Caco-2 (cell line): ENCODE data around the gene TMEM218. TPM values are rescaled to one million over a fixed set of nuclear protein-coding genes. Genes with fewer than 3 reads are reported as not detected.

Experiments
- BruUV-seq: library from RNA; stranded (reverse); fragments of 400-500 nt; replicated peaks from 2 replicates; lab custom pipeline; 2021; lab: Mats Ljungman, UMichigan
- CTCF ChIA-PET: fragments of 300-600 bp; sonication (Branson Sonifier 250); formaldehyde crosslinking; loops from one replicate; lab custom pipeline; 2022; ENCODE audit warnings: antibody characterized with exemption; lab: Charles Lee
- POLR2A ChIA-PET: fragments of 300-600 bp; sonication (Branson Sonifier 250); formaldehyde crosslinking; loops from one replicate; lab custom pipeline; 2022; ENCODE audit warnings: antibody characterized with exemption; lab: Charles Lee
- DNase-seq, 2 experiments: peaks; one replicate each; pipeline versions ENCODE4 v3.0.0 to v3.0.0-alpha.2; 2020 to 2022
- H3K27me3 ChIP-seq: replicated peaks from 2 replicates; pipeline ENCODE4 v1.6.0; 2011; ENCODE audit warnings: low read length; ENCODE audit not compliant: control insufficient read depth, insufficient read depth
- H3K36me3 ChIP-seq: 2 replicates; pipeline ENCODE4 v1.5.1; 2011; ENCODE audit warnings: low read length; ENCODE audit not compliant: control insufficient read depth, insufficient read depth
- H3K4me1 ChIP-seq: fragments of 250-450 bp; sonication (Bioruptor Pico); 2 replicates; pipeline ENCODE4 v1.5.1; 2020; ENCODE audit warnings: mild to moderate bottlenecking
- H3K4me3 ChIP-seq: 2 replicates; pipeline ENCODE4 v1.5.1; 2011; ENCODE audit warnings: low read depth, mild to moderate bottlenecking, control low read depth, low read length
- H3K9me3 ChIP-seq: fragments of 250-450 bp; sonication (Bioruptor Pico); 2 replicates; pipeline ENCODE4 v1.5.1; 2020; ENCODE audit warnings: mild to moderate bottlenecking, moderate library complexity
- H3K27ac Mint-ChIP-seq: one replicate; pipeline ENCODE4 v1.8.0; 2022; ENCODE audit warnings: mixed read lengths; ENCODE audit not compliant: unreplicated experiment
- H3K27me3 Mint-ChIP-seq: one replicate; pipeline ENCODE4 v1.8.0; 2022; ENCODE audit warnings: mixed read lengths; ENCODE audit not compliant: insufficient read depth, unreplicated experiment
- H3K36me3 Mint-ChIP-seq: one replicate; pipeline ENCODE4 v1.8.0; 2022; ENCODE audit warnings: mild to moderate bottlenecking, mixed read lengths; ENCODE audit not compliant: insufficient read depth, unreplicated experiment
- H3K4me1 Mint-ChIP-seq: one replicate; pipeline ENCODE4 v1.8.0; 2022; ENCODE audit warnings: low read depth, mixed read lengths; ENCODE audit not compliant: unreplicated experiment
- H3K4me3 Mint-ChIP-seq: one replicate; pipeline ENCODE4 v1.8.0; 2022; ENCODE audit warnings: mild to moderate bottlenecking, moderate library complexity, mixed read lengths; ENCODE audit not compliant: unreplicated experiment
- H3K9me3 Mint-ChIP-seq: one replicate; pipeline ENCODE4 v1.8.0; 2022; ENCODE audit warnings: mixed read lengths; ENCODE audit not compliant: unreplicated experiment
- CTCF ChIP-seq, 2 experiments: fragments of 200-600 bp in 1 of 2; IDR thresholded peaks; 1 replicate in 1 of 2; 2 replicates in 1 of 2; pipeline versions ENCODE4 v1.5.1 to v1.8.0; 2011 to 2022; ENCODE audit warnings: antibody characterized with exemption in 1 of 2, control low read depth in 1 of 2, inconsistent platforms in 1 of 2, low read depth in 1 of 2, low read length in 1 of 2, mild to moderate bottlenecking in 1 of 2, moderate library complexity in 1 of 2; ENCODE audit not compliant: insufficient read depth in 1 of 2, severe bottlenecking in 1 of 2, unreplicated experiment in 1 of 2
- intact Hi-C: fragments of 100-400 bp; cut with micrococcal nuclease; formaldehyde crosslinking; loops from one replicate; pipeline ENCODE4 v1.10.0; 2022; ENCODE audit not compliant: unreplicated experiment
- total RNA-seq: library from RNA; stranded (reverse); gene quantifications from 2 replicates; pipeline ENCODE4 v1.2.3, GENCODE V29; 2022

Gene TMEM218
- total RNA-seq, 1 experiment from 2014 or later, result 20.3 TPM

GRCh38 chr11:125081098-125081798, 30.2 kb downstream of the TMEM218 start:
- no peaks in the 10 kb centered on the region for H3K9me3 Mint-ChIP-seq
- Histone ChIP-seq H3K4me1 (peaks cover 4% of the 10 kb centered on the region; the same call in 1 of the 2 replicates), H3K4me3 (no peak overlapping the region), H3K9me3 (no peaks in the 10 kb centered on the region), H3K27me3 (no peaks in the 10 kb centered on the region), H3K36me3 (no peaks in the 10 kb centered on the region)
- TF ChIP-seq CTCF (IDR thresholded peaks at IDR 0.05; ENCODE audit: insufficient read depth in 1 of 2, low read depth in 1 of 2, low read length in 1 of 2, severe bottlenecking in 1 of 2, unreplicated experiment in 1 of 2), result no peak
- no peak overlapping the region for H3K4me3 Mint-ChIP-seq
- H3K27me3 Mint-ChIP-seq, result no peaks in the 10 kb centered on the region
- intact Hi-C loops, result no loop called here
- no peak for DNase-seq
- ChIA-PET POLR2A (no interaction called here), CTCF (interaction anchor here (1.9 kb wide), 1 partner anchor 10 kb away, joined by 8 read pairs; no protein-coding TSS in a partner anchor)
- no peak overlapping the region for H3K27ac Mint-ChIP-seq
- BruUV-seq, result no TSS peak
- no peaks in the 10 kb centered on the region for H3K36me3 Mint-ChIP-seq
- no peaks in the 10 kb centered on the region for H3K4me1 Mint-ChIP-seq

GRCh38 chr11:125080531-125080911, 30.9 kb downstream of the TMEM218 start:
- peaks cover 8% of the 10 kb centered on the region for H3K4me1 ChIP-seq
- no TSS peak for BruUV-seq
- no peaks in the 10 kb centered on the region for H3K36me3 ChIP-seq
- intact Hi-C loops, result no loop called here
- POLR2A ChIA-PET, result no interaction called here
- no peaks in the 10 kb centered on the region for H3K9me3 Mint-ChIP-seq
- H3K27me3 ChIP-seq, result no peaks in the 10 kb centered on the region
- H3K9me3 ChIP-seq, result no peaks in the 10 kb centered on the region
- no peaks in the 10 kb centered on the region for H3K4me1 Mint-ChIP-seq
- no peaks in the 10 kb centered on the region for H3K27me3 Mint-ChIP-seq
- H3K4me3 ChIP-seq, result no peak overlapping the region
- CTCF ChIA-PET, result no interaction called here
- H3K36me3 Mint-ChIP-seq, result no peaks in the 10 kb centered on the region
- no peak for DNase-seq
- TF ChIP-seq CTCF (IDR thresholded peaks at IDR 0.05; ENCODE audit: insufficient read depth in 1 of 2, low read depth in 1 of 2, low read length in 1 of 2, severe bottlenecking in 1 of 2, unreplicated experiment in 1 of 2), result no peak
- no peak overlapping the region for H3K4me3 Mint-ChIP-seq
- no peak overlapping the region for H3K27ac Mint-ChIP-seq

GRCh38 chr11:125079878-125080530, 31.4 kb downstream of the TMEM218 start:
- Histone ChIP-seq H3K36me3 (no peaks in the 10 kb centered on the region), H3K4me3 (no peak overlapping the region), H3K4me1 (peaks cover 13% of the 10 kb centered on the region), H3K27me3 (no peaks in the 10 kb centered on the region), H3K9me3 (no peaks in the 10 kb centered on the region)
- Mint-ChIP-seq H3K9me3 (no peaks in the 10 kb centered on the region), H3K4me1 (no peaks in the 10 kb centered on the region), H3K27ac (no peak overlapping the region), H3K27me3 (no peaks in the 10 kb centered on the region), H3K4me3 (no peak overlapping the region), H3K36me3 (no peaks in the 10 kb centered on the region)
- CTCF ChIA-PET, result interaction anchor here (1.3 kb wide), 1 partner anchor 11 kb away, joined by 4 read pairs; no protein-coding TSS in a partner anchor
- BruUV-seq, result no TSS peak
- no peak for DNase-seq
- POLR2A ChIA-PET, result no interaction called here
- TF ChIP-seq CTCF (IDR thresholded peaks at IDR 0.05; ENCODE audit: insufficient read depth in 1 of 2, low read depth in 1 of 2, low read length in 1 of 2, severe bottlenecking in 1 of 2, unreplicated experiment in 1 of 2), result no peak
- intact Hi-C loops, result no loop called here
